Nucleus accumbens (tissue), 56 donors: ENCODE data around the gene ST8SIA6.
"Not testable (repeated sequence)": the region's sequence is repeated elsewhere in the genome, so short reads cannot be mapped to it uniquely, and the experiment has no call there.

Experiments used
- DNase-seq, 56 donors: peaks; one replicate each; lab custom pipeline; 2025; lab: John Stamatoyannopoulos, UW

ST8SIA6 gene

GRCh38 chr10:17454161-17455014, at the start of gene ST8SIA6:
TSS of gene ST8SIA6 (minus strand) at chr10:17454595. CDS start at chr10:17454255, 340 bp downstream.
- DNase-seq = peak in 1 of 56 donors; percentile 29

DNA sequence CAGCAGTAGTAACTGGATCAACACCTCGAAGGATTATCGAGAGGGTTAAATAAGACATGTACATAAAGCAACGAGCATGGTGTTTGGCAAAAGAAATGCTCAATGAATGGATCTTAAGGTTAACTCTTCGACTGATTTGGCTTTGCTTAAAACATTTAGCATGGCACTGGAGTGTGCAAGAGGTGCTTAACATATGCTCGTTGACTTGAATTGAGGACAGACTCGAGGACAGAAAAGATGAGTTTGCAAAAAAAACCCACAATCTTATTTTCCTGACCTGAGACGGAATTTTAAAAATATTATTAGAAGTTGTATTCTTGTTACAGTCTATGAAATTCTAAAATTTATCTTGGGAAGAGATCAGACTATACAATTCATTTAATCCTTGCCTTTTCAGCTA, 49.4 kb upstream of the ST8SIA6 start:
- DNase-seq = no peak

- DNase-seq = no peak
Measured at GRCh38 chr10:17502814-17503213, 48.4 kb upstream of the ST8SIA6 start.

- not testable (repeated sequence) for DNase-seq
Measured at GRCh38 chr10:17499014-17499413, 44.6 kb upstream of the ST8SIA6 start.

- no peak for DNase-seq
Measured at GRCh38 chr10:17497446-17498030, 43.1 kb upstream of the ST8SIA6 start.

DNA sequence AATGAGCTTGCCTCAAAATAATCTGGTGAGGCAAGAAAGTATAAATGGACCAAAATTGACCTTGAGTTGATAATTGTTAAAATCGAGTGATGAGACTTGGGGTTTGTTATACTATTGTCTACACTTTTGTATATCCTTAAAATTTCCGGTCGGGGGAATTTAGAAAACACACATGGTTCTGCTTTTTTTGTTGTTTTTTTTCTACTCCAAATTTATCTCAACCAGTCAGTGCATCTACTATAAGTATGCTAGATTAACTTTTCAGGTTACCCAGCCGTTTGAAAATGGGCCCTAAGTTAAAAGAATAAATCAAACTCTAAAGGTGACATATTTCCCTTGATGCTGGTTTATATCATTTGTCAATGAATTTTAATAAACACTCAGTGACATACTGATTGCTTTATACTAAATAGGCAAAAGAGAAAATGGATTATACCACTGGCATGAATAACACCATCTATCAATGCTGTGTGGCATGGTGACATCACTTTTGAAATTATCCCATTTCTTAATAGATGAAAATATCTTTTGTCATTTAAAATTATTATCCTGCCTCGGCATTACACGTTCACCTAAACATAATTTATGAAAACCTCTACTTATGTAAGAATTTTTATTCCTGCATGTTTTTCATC, 40.3 kb upstream of the ST8SIA6 start:
- no peak for DNase-seq

GRCh38 chr10:17488848-17489247, 34.5 kb upstream of the ST8SIA6 start:
- DNase-seq = no peak

GRCh38 chr10:17483079-17483478, 28.7 kb upstream of the ST8SIA6 start:
- no peak for DNase-seq

- no peak for DNase-seq
Measured at GRCh38 chr10:17479822-17480221, 25.4 kb upstream of the ST8SIA6 start.

DNA sequence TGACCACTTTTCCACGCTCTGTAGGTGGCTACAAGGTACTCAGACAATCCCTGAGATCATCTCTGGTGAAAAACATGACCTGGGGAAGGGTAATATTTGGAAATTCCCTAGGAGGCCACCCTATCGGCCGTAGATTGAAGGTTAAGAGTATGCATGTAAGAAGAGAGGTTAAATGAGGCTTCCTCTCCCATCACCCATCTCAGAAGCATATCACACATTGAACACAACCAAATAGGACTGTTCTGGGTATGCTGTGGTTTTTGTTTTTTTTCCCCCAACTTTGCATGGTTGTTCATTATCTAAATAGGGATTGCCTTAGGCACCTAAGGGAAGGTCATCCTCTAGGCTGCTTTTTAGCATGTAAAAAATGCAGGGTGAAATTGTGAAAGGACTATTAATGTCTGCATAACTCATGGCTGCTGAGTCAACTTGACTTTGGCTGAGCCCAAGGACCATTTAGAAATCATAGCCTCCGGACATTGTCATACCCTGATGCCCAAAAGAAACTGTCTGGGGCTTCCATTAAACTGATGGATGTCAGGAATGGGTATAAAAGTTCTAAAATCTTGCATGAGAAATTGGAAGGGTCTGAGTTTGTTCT, 24.7 kb upstream of the ST8SIA6 start:
- no peak for DNase-seq

DNA sequence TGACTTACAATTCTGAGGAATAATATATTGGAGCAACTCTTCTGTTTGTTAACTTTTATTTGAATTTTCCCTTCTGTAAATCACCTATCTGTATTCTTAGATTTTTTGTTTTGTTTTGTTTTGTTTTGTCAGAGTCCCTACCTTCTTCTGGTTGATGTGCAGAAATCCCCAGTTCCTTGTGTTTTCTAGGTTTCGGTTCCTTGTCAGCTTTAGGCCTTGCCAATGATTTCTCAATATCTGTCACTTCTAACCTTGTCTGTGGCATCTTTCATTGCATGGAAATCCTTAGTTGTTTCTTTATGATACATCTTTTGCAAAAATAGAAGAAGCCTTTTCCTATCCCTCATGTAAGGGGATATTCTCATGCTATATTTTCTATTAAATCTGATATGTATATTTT, 21.7 kb upstream of the ST8SIA6 start:
- no peak for DNase-seq

DNA sequence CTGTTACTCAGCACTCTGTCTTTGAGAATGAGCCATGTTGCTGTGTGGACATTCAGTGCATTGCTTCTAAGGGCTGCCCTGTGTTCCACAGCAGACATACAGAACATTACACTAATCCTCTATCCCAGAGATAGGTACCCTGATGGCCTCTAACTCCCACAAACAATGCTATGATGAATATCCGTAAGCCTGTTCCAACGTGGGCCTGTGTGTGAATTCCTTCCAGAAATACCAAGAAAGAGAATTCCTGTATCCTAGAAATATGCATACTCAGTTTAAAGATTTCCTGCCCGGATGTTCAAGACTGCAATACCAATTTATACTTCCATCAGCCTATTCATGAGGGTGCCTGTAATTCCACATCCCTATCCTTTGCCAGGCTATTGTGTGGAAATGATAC, 21.3 kb upstream of the ST8SIA6 start:
- no peak for DNase-seq

DNA sequence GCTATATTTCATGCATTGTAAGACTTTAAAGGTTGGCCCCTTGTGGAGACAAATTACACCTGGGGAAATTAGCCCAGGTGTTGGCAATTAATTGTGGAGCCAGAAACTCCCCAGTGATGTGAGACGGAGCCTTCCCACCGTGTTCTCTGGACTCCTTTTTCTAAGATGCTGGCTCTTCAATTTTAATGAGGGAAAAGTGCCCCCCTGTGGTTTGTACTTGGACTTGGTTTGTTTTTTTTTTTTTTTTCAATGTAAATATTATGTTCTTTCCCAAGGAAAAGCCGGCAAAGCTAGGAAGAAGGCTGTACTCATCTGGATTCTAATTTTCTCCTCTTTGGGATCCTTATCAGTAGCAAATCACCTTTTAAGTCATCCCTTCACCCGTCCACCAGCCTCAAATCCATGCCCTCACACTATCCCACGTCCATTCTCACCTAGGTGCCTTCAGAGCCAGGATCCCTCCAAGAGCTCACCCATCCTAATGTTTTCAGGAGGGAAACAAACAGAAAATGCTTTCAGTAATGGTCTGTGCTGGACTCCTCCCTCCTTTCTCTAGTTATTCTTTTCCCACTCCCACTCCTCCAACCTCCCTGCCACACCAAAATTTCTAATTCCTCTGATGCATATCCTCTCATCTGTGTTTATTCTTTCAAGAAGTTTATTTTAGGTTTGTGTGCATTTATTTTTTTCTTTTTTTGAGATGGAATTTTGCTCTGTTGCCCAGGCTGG, 20.4 kb upstream of the ST8SIA6 start:
- DNase-seq = no peak

DNA sequence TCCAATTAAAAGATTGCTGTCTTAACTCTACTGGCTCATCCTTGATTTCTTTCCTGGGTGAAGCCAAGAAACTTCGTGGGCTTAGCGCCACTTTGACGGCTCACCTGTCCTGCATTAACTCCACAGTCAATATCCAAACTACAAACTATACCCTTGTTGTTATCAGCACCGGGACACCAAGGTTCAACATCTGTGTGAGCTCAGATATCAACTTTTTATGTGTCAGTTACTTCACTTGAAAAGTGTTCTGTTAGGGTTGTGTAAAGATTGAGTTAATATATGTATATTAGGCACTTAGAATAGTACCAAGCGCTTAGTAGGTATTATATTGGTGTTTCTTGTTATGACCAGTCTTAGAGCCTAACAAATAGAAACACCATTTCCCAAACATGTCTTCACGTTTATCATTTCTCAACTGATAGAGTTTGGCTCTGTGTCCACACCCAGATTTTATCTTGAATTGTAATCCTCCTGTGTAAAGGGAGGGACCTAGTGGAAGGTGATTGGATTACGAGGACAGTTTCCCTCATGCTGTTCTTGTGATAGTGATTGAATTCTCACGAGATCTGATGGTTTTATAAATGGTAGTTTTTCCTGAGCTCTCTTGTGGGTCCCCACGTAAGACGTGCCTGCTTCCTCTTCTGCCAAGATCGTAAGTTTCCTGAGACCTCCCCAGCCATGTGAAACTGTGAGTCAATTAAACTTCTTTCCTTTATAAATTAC, 19.0 kb upstream of the ST8SIA6 start:
- no peak for DNase-seq

- DNase-seq = no peak
Measured at GRCh38 chr10:17472481-17473227, 18.3 kb upstream of the ST8SIA6 start.

GRCh38 chr10:17470246-17470645, 15.9 kb upstream of the ST8SIA6 start:
- no peak for DNase-seq

GRCh38 chr10:17465328-17466125, 11.1 kb upstream of the ST8SIA6 start:
- DNase-seq = no peak

DNA sequence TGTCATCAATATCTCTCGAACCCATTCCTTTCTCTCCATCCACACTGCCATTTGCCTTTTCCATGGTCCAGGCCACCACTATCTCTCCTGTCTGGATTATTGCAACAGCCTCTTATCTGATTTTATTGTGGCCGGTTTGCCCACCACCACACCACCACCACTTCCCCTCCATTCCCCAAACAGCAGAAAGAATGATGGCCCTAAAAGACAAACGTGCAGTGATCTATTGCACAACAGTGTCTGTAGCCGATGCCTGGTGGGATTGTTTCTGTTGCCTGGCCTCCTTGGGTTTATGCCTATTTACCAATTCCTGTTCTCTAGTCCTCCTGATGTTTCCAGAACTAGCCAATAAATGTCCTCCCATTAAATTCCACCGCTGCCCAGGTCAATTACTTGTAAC, 10.2 kb upstream of the ST8SIA6 start:
- DNase-seq = no peak
